SK-N-SH (cell line): ENCODE data around the gene WEE1. TPM values are rescaled to one million over a fixed set of nuclear protein-coding genes. Genes with fewer than 3 reads are reported as not detected.
A peak's percentile ranks its signal among the peaks of the same experiment; 100 is the strongest.

ENCODE experiments used
- CTCF ChIA-PET: fragments of 300-600, 350-600 bp; formaldehyde crosslinking; extraction: SDS; loops from one replicate; lab custom pipeline; 2021; lab: Yijun Ruan, JAX
- POLR2A ChIA-PET: fragments of 350-600 bp; sonication (Branson Sonifier 250); formaldehyde crosslinking; extraction: SDS; loops from one replicate; lab custom pipeline; 2020; ENCODE audit warnings: antibody characterized with exemption, inconsistent platforms; lab: Yijun Ruan, JAX
- DNase-seq: peaks from one replicate; pipeline ENCODE4 v3.0.0; 2012
- H2AFZ ChIP-seq: fragments of 200-600 bp; sonication (generic); 2 replicates; pipeline ENCODE4 v1.8.1; 2016; ENCODE audit warnings: antibody characterized with exemption, mild to moderate bottlenecking, low read depth
- H3F3A ChIP-seq: fragments of 200-600 bp; sonication (generic); replicated peaks from 2 replicates; pipeline ENCODE3; 2016; ENCODE audit warnings: antibody characterized with exemption, mild to moderate bottlenecking; ENCODE audit not compliant: insufficient read depth
- H3K27ac ChIP-seq, 2 experiments: fragments of 200-500 bp in 1 of 2; fragments of 200-600 bp in 1 of 2; sonication (Bioruptor generic) in 1 of 2; sonication (generic), shearing (Covaris generic) in 1 of 2; 2 replicates each; pipeline versions ENCODE4 v1.5.1 to v1.6.1; 2014 to 2016; ENCODE audit warnings: low read depth in 2 of 2, inconsistent platforms in 1 of 2, low read length in 1 of 2, mild to moderate bottlenecking in 1 of 2, mixed read lengths in 1 of 2
- H3K27me3 ChIP-seq: fragments of 200-600 bp; sonication (generic), shearing (Covaris generic); 2 replicates; pipeline ENCODE4 v1.6.1; 2016; ENCODE audit warnings: mixed run types; ENCODE audit not compliant: insufficient read depth
- H3K36me3 ChIP-seq, 2 experiments: fragments of 200-500 bp in 1 of 2; fragments of 200-600 bp in 1 of 2; sonication (Bioruptor generic) in 1 of 2; sonication (generic) in 1 of 2; replicated peaks in 1 of 2; 2 replicates each; pipeline versions ENCODE3 to v1.5.1; 2014 to 2016; ENCODE audit warnings: low read length in 1 of 2, mild to moderate bottlenecking in 1 of 2; ENCODE audit not compliant: insufficient read depth in 2 of 2, control insufficient read depth in 1 of 2
- H3K4me1 ChIP-seq, 2 experiments: fragments of 200-500 bp in 1 of 2; fragments of 200-600 bp in 1 of 2; sonication (Bioruptor generic) in 1 of 2; sonication (generic), shearing (Covaris generic) in 1 of 2; 2 replicates each; pipeline versions ENCODE4 v1.5.1 to v1.6.1; 2014 to 2016; ENCODE audit warnings: low read depth in 1 of 2, low read length in 1 of 2, mixed run types in 1 of 2; ENCODE audit not compliant: insufficient read depth in 2 of 2, control insufficient read depth in 1 of 2
- H3K4me2 ChIP-seq: fragments of 200-600 bp; sonication (generic), shearing (Covaris generic); 2 replicates; pipeline ENCODE4 v1.6.1; 2017; ENCODE audit warnings: mixed run types
- H3K4me3 ChIP-seq, 2 experiments: fragments of 200-500 bp in 1 of 2; fragments of 200-600 bp in 1 of 2; sonication (Bioruptor generic) in 1 of 2; sonication (generic), shearing (Covaris generic) in 1 of 2; 2 replicates each; pipeline versions ENCODE4 v1.5.1 to v1.8.1; 2014 to 2016; ENCODE audit warnings: low read depth in 2 of 2, inconsistent platforms in 1 of 2, low read length in 1 of 2, mild to moderate bottlenecking in 1 of 2, mixed read lengths in 1 of 2, moderate library complexity in 1 of 2
- H3K79me2 ChIP-seq: fragments of 200-600 bp; sonication (generic); 2 replicates; pipeline ENCODE4 v1.8.1; 2017; ENCODE audit warnings: mild to moderate bottlenecking; ENCODE audit not compliant: insufficient read depth
- H3K9ac ChIP-seq: fragments of 200-600 bp; sonication (generic); 2 replicates; pipeline ENCODE4 v1.6.1; 2017; ENCODE audit warnings: mixed run types
- H3K9me2 ChIP-seq: fragments of 200-600 bp; sonication (generic); 2 replicates; pipeline ENCODE4 v1.6.1; 2017; ENCODE audit warnings: mixed run types
- H3K9me3 ChIP-seq: fragments of 200-600 bp; sonication (generic); 2 replicates; pipeline ENCODE4 v1.6.1; 2017; ENCODE audit warnings: mixed run types, mild to moderate bottlenecking, moderate library complexity
- H4K20me1 ChIP-seq: fragments of 200-600 bp; sonication (generic); 2 replicates; pipeline ENCODE4 v1.6.1; 2017; ENCODE audit warnings: mild to moderate bottlenecking, mixed run types; ENCODE audit not compliant: insufficient read depth
- CHD2 ChIP-seq: fragments of 150-350 bp; IDR thresholded peaks from 2 replicates; pipeline ENCODE4 v1.6.1; 2018; ENCODE audit warnings: low read length; ENCODE audit not compliant: partially characterized antibody
- CTCF ChIP-seq: fragments of 200-600 bp; sonication (generic); IDR thresholded peaks from 2 replicates; pipeline ENCODE4 v1.6.1; 2017; ENCODE audit warnings: antibody characterized with exemption, mild to moderate bottlenecking, moderate library complexity
- ELF1 ChIP-seq: IDR thresholded peaks from 2 replicates; pipeline ENCODE4 v1.4.0; 2012
- FOSL2 ChIP-seq: IDR thresholded peaks from 2 replicates; pipeline ENCODE4 v1.4.0; 2012; ENCODE audit warnings: low read depth, mild to moderate bottlenecking, moderate library complexity, borderline replicate concordance
- FOXJ3 ChIP-seq: sonication (generic); formaldehyde crosslinking; IDR thresholded peaks from 2 replicates; pipeline ENCODE4 v1.5.1; 2020; ENCODE audit warnings: mild to moderate bottlenecking, missing genetic modification reagents
- FOXM1 ChIP-seq: IDR thresholded peaks from 2 replicates; pipeline ENCODE4 v1.4.0; 2012; ENCODE audit warnings: low read depth, mild to moderate bottlenecking
- GATA2 ChIP-seq: sonication (generic); formaldehyde crosslinking; IDR thresholded peaks from 2 replicates; pipeline ENCODE4 v1.5.0; 2020; ENCODE audit warnings: mild to moderate bottlenecking, missing genetic modification reagents
- IRF3 ChIP-seq: fragments of 150-350 bp; IDR thresholded peaks from 2 replicates; pipeline ENCODE4 v1.6.1; 2016; ENCODE audit warnings: mild to moderate bottlenecking, low read depth, low read length
- JUND ChIP-seq: IDR thresholded peaks from 2 replicates; pipeline ENCODE4 v1.4.0; 2012
- MEF2A ChIP-seq: IDR thresholded peaks from 2 replicates; pipeline ENCODE4 v1.4.0; 2012; ENCODE audit warnings: low read depth, borderline replicate concordance
- MXI1 ChIP-seq: IDR thresholded peaks from 2 replicates; pipeline ENCODE4 v1.6.1; 2012; ENCODE audit warnings: mild to moderate bottlenecking, low read depth, low read length, improper control_type of control experiment
- NFIC ChIP-seq: IDR thresholded peaks from 2 replicates; pipeline ENCODE4 v1.4.0; 2012; ENCODE audit warnings: borderline replicate concordance
- NRF1 ChIP-seq: IDR thresholded peaks from 2 replicates; pipeline ENCODE4 v1.6.1; 2012; ENCODE audit warnings: low read depth, mild to moderate bottlenecking, low read length
- PBX3 ChIP-seq: IDR thresholded peaks from 2 replicates; pipeline ENCODE4; 2012
- POLR2AphosphoS5 ChIP-seq: IDR thresholded peaks from 2 replicates; pipeline ENCODE4 v1.6.1; 2012; ENCODE audit warnings: low read depth, low read length
- RCOR1 ChIP-seq: fragments of 150-350 bp; IDR thresholded peaks from 2 replicates; pipeline ENCODE4 v1.6.1; 2017; ENCODE audit warnings: antibody characterized with exemption, low read length
- REST ChIP-seq: IDR thresholded peaks from 2 replicates; pipeline ENCODE4 v1.6.1; 2012; ENCODE audit warnings: mild to moderate bottlenecking, low read depth, low read length, moderate library complexity
- RFX5 ChIP-seq: IDR thresholded peaks from 2 replicates; pipeline ENCODE4 v1.6.1; 2012; ENCODE audit warnings: mild to moderate bottlenecking, improper control_type of control experiment, low read length
- RXRA ChIP-seq: IDR thresholded peaks from 2 replicates; pipeline ENCODE4 v1.4.0; 2012; ENCODE audit warnings: low read depth, mild to moderate bottlenecking, borderline replicate concordance
- SMC3 ChIP-seq: IDR thresholded peaks from 2 replicates; pipeline ENCODE4 v1.6.1; 2012; ENCODE audit warnings: low read depth, low read length, improper control_type of control experiment
- TAF1 ChIP-seq: IDR thresholded peaks from 2 replicates; pipeline ENCODE4 v1.6.1; 2012; ENCODE audit warnings: low read depth, mild to moderate bottlenecking, low read length, moderate library complexity, borderline replicate concordance
- TCF12 ChIP-seq: IDR thresholded peaks from 2 replicates; pipeline ENCODE4 v1.4.0; 2012
- TEAD4 ChIP-seq: IDR thresholded peaks from 2 replicates; pipeline ENCODE4 v1.4.0; 2012; ENCODE audit warnings: mild to moderate bottlenecking, borderline replicate concordance; ENCODE audit not compliant: insufficient read depth
- USF1 ChIP-seq: IDR thresholded peaks from 2 replicates; pipeline ENCODE4 v1.4.0; 2012; ENCODE audit warnings: low read depth, borderline replicate concordance
- YY1 ChIP-seq: IDR thresholded peaks from 2 replicates; pipeline ENCODE4 v1.4.0; 2012; ENCODE audit warnings: low read depth, mild to moderate bottlenecking
- WGBS: methylation state at CpG from one replicate; pipeline ENCODE4 v1.1.6; 2017; ENCODE audit warnings: low lambda C conversion rate; 5-methylcytosine and 5-hydroxymethylcytosine counted together
- polyA plus RNA-seq, 3 experiments: library from polyadenylated mRNA; depleted of rRNA; stranded (reverse); fragments of >200 nt; gene quantifications; 2 replicates each; pipeline ENCODE4 v1.2.3, GENCODE V29; 2012

Gene WEE1
- 16.9 and 20.6 TPM in 2 replicates for polyA plus RNA-seq (2012; rRNA removed)
- 18.0 and 21.1 TPM in 2 replicates for polyA plus RNA-seq (2012; cell fraction: cytosol; rRNA removed)
- 27.1 and 54.9 TPM in 2 replicates for polyA plus RNA-seq (2012; cell fraction: nucleus; rRNA removed)

- no peak within 1 kb of the TSS; the same call in 1 of the 2 replicates for H2AFZ ChIP-seq
- H3K27ac ChIP-seq, result peak within 1 kb of the TSS; percentile 95 to 99
- peak; percentile 59; the same call in 1 of the 2 replicates for TF ChIP-seq RFX5
- TF ChIP-seq GATA2 (CRISPR knock-in tag), result no peak
- peak; percentile 77 for TF ChIP-seq ELF1
- TF ChIP-seq FOSL2, result no peak
- peak; percentile 16 for TF ChIP-seq TAF1
- peak; percentile 75 for TF ChIP-seq MXI1
- no peak for TF ChIP-seq TEAD4
- no peak for TF ChIP-seq CTCF
- peak; percentile 31; the same call in 1 of the 2 replicates for TF ChIP-seq NRF1
- TF ChIP-seq CHD2, result peak; percentile 48
- TF ChIP-seq USF1, result peak; percentile 94
- peak; percentile 48; the same call in 1 of the 2 replicates for TF ChIP-seq FOXJ3 (CRISPR knock-in tag)
- no peak for TF ChIP-seq PBX3
- TF ChIP-seq YY1, result peak; percentile 40; the same call in 1 of the 2 replicates
- no peak; the same call in 1 of the 2 replicates for TF ChIP-seq REST
- peak; percentile 90 for TF ChIP-seq FOXM1
- TF ChIP-seq SMC3, result no peak
- no peak for TF ChIP-seq RXRA
- TF ChIP-seq JUND, result no peak
- peak; percentile 59 for TF ChIP-seq NFIC
- no peak for TF ChIP-seq IRF3
- TF ChIP-seq TCF12, result 0 out of 2 replicates have a peak, but pooled peaks have one; percentile 1
- TF ChIP-seq RCOR1, result no peak
- TF ChIP-seq POLR2AphosphoS5, result 0 out of 2 replicates have a peak, but pooled peaks have one; percentile 4
- no peak for TF ChIP-seq MEF2A
These were observed at the start of gene WEE1 for GRCh38 chr11:9573052-9573774. Gene WEE1, plus strand, starts transcription at chr11:9573670. Its CDS starts 264 bp downstream, at chr11:9573934.

More at GRCh38 chr11:9573052-9573774, at the start of gene WEE1:
- ChIA-PET POLR2A (interaction anchor here (0.9 to 1.9 kb wide), 8 partner anchors 21 to 735 kb away, joined by 3 to 15 read pairs (median 3); partner anchors contain the start of gene ZNF143), CTCF (interaction anchor here (0.6 to 1.4 kb wide), 6 partner anchors 11 to 734 kb away, joined by 3 to 5 read pairs (median 4); no protein-coding TSS in a partner anchor)
- DNase-seq, result peak; percentile 97
- H3F3A ChIP-seq, result peaks cover 19% of the 10 kb centered on the region
- H3K9ac ChIP-seq, result peak within 1 kb of the TSS; percentile 98
- no peaks in the 10 kb centered on the region for H3K9me2 ChIP-seq
- H3K36me3 ChIP-seq, result peaks cover 19 to 22% of the 10 kb centered on the region in 2 experiments
- H3K4me1 ChIP-seq, result peaks cover 14 to 20% of the 10 kb centered on the region in 2 experiments
- WGBS, result 0% methylated on average over 12 of the region's 73 CpGs
- peak within 1 kb of the TSS; percentile 90 for H3K4me2 ChIP-seq
- no peaks in the 10 kb centered on the region for H3K9me3 ChIP-seq
- H3K4me3 ChIP-seq, result peak within 1 kb of the TSS; percentile 70 to 89
- peaks cover 5% of the 10 kb centered on the region; the same call in 1 of the 2 replicates for H4K20me1 ChIP-seq
- no peaks in the 10 kb centered on the region for H3K27me3 ChIP-seq
- peaks cover 51% of the 10 kb centered on the region for H3K79me2 ChIP-seq
